LNCAP (cell line): Measurements from ENCODE around the gene PADI2.

Source experiments
- TF ChIP-seq, protein P1 (sequence below): fragments of 450-650 bp; IDR thresholded peaks from 2 replicates; pipeline ENCODE4 v1.5.1; 2017; ENCODE audit warnings: mild to moderate bottlenecking

PADI2 gene

DNA sequence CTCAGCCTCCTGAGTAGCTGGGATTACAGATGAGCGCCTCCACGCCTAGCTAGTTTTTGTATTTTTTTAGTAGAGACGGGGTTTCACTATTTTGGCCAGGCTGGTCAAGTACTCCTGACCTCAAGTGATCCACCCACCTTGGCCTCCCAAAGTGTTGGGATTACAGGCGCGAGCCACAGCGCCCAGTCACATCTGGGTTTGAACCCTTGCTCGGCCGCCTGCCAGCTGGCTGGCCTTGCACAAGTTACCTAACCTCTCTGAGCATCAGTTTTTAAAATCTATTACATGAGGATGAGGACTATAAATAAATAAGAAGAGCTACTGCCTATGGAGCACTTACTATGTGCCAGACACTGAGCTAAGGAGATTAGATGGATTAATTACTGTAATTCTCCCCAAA is 17.7 kb upstream of the PADI2 start:
- TF ChIP-seq, protein P1, sequence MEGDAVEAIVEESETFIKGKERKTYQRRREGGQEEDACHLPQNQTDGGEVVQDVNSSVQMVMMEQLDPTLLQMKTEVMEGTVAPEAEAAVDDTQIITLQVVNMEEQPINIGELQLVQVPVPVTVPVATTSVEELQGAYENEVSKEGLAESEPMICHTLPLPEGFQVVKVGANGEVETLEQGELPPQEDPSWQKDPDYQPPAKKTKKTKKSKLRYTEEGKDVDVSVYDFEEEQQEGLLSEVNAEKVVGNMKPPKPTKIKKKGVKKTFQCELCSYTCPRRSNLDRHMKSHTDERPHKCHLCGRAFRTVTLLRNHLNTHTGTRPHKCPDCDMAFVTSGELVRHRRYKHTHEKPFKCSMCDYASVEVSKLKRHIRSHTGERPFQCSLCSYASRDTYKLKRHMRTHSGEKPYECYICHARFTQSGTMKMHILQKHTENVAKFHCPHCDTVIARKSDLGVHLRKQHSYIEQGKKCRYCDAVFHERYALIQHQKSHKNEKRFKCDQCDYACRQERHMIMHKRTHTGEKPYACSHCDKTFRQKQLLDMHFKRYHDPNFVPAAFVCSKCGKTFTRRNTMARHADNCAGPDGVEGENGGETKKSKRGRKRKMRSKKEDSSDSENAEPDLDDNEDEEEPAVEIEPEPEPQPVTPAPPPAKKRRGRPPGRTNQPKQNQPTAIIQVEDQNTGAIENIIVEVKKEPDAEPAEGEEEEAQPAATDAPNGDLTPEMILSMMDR: no peak

DNA sequence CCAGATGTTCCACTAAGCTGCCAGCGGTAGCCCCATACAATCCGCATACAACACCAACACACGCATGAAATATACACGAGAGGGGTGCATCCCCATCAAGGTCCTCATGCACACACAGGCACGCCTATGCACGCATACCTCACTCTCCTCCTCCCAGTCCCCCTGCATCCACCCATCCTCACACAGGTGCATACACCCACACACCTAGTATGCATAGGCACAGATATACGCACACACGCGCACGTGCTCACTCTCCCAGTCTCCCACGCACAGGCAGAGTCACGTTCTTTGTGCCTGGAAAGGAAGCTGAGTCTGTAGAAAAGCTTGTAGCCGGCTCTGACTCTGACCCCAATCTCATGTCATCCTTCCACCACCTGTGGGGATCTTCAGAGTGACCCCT is 16.9 kb upstream of the PADI2 start:
- TF ChIP-seq, protein P1: no peak

DNA sequence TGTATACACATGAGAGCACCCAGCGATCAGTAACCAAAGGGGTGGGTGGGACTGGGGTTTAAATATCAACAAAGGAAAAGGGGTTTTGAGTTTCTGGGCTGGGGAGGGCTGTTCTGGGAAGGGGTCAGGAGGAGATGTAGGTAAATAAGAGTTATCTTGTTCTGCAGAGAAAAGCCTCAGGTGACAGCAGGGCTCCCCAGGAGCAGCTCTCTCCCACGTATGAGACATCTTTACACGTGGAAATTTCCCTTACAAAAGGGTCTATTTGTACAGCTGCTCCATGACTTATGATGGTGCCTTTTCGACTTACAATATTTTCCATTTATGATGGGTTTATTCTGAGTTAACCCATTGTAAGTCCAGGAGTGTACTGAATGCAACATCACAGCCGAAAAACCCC is 16.3 kb upstream of the PADI2 start:
- TF ChIP-seq, protein P1: no peak

DNA sequence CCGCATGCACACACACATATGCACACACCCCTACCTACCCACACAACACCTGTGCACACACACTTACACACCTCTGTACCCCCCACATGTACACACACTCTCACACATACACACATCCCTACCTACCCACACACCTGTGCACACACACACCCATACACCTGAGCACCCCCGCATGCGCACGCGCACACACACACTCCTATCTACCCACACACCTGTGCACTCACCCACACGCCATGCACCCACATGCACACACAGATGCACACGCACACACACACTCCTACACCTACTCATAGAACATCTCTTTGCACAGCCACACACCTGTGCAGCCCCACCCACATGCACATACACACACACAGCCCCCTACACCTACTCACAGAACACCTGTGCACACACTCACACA is 15.5 kb upstream of the PADI2 start:
- TF ChIP-seq, protein P1: no peak

DNA sequence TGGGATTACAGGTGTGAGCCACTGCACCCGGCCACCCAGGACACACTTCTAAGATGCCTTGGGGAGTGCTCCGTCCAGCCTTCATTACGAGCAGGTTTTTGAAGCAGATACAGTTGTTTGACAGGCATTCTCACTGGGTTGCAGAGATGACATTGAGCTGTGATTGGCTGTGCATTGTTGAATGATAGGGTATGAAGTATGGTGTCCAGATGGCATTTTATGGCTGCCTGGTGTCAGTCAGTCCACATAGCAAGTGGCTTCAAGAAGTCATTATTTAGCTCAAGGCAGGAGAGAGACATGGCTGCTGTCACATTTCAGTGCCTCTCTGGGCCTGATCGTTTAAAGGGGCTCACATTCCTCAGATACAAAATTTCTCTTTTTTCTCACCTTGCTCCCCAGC is 14.8 kb upstream of the PADI2 start:
- TF ChIP-seq, protein P1: no peak

DNA sequence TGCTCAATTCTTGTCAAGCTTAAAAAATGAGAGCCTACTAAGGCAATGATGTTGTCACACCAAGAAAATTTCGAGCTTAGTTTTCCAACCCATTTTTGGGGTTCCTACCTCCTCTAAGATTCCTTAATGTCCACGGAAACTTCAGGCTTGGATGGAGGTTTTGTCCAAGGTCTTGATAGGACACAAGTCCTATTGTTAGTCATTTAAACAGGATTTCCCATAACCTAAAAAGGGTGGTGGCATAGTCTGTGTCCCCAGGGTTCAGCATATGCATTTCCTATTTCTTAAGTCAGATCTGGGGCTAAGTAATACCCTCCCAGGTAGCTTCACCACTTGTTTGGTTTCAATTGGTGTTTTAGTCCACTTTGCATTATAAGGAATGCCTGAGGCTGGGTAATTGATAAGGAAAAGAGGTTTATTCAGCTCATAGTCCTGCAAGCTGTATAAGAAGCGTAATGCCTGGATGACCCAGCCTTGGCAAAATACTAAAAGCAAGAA is 10.9 kb upstream of the PADI2 start:
- TF ChIP-seq, protein P1: no peak

DNA sequence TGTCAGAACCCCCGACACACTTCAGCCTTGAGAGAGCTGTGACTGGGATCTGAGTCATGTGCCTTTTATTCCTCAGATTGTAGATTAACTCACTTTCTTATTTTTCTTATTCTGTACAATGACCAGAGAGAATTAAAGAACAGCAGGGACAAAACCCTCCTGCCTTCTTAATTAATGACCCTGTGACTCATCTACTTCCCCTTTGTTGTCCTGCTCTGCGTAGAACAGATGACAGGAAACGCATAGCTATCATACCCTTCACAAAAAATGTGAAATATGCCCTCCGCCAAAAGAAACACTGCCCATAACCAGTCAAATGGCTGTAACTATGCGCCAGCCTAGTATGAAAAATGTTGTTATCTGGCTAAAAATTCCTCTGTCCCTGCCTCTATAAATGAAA is 9.1 kb upstream of the PADI2 start:
- TF ChIP-seq, protein P1: no peak

DNA sequence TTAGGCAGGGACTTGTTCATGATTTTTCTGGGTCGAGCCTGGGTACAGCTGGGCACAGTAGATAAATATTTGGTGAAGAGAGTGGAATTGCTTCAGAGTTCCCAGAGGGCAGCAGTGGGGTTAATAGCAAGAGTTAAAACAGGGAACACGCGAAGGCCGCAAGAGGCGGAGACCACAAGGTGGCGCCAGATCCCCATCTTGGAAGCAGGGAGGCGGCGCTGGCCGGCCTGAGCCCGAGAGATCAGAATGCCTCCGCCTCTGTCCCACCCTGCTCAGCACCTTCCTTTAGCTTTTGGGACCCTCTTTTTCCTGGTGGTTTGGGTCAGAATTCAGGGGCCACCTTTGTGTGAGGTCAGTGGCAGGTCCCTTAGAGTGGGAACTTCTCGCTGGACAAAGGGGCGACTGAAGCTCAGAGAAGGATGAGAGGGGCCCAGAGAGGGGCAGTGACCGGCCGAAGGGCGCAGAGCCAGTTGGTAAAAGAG is 6.5 kb upstream of the PADI2 start:
- TF ChIP-seq, protein P1: peak; percentile 64
